HG03439 (cell line): ENCODE measurements around the gene PARP12.

Experiments used
- ATAC-seq: cut with Tn5 transposase; IDR thresholded peaks from one replicate; pipeline ENCODE4 v1.9.1; 2021; ENCODE audit warnings: mild to moderate bottlenecking, moderate library complexity; ENCODE audit not compliant: unreplicated experiment

PARP12 gene

DNA sequence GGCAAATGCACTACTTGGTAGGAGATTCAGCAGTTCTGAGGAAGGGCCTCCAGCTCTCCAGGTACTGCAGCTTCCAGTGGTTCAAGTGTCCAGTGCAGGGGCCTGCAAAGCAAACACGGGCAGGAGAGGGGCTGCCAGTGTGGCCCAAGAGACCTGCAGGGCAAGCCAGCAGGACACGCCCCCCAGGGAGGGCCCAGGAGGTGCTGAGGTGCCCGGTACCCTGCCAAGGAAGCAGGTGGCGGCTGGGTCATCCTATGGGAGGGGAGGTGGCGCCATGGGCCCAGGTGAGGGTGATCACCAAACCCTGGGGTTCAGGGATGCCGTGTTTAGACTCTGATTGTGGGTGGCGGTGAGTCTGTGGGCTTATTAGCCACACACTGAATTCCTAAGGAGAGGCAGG is 45.7 kb downstream of the PARP12 start:
- ATAC-seq, result no peak

DNA sequence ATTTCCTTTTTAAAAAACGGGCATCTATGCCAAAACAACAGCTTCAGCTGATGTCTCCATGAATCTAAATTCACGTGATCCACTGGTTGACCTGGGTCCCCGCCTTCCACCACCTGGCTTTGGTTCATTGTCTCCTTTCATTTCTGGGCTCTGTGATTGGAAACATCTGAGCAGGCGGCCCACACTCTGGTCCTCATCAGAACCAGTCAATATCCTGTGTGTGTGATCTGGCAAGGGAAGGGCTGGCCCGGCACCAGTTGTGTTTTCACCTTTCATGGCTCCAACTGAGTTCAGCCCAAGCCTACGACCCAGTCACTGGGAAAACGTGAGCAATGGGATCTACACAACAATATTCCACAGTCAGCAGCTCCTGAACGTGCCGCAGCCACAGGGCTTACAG is 46.2 kb downstream of the PARP12 start:
- ATAC-seq, result no peak

DNA sequence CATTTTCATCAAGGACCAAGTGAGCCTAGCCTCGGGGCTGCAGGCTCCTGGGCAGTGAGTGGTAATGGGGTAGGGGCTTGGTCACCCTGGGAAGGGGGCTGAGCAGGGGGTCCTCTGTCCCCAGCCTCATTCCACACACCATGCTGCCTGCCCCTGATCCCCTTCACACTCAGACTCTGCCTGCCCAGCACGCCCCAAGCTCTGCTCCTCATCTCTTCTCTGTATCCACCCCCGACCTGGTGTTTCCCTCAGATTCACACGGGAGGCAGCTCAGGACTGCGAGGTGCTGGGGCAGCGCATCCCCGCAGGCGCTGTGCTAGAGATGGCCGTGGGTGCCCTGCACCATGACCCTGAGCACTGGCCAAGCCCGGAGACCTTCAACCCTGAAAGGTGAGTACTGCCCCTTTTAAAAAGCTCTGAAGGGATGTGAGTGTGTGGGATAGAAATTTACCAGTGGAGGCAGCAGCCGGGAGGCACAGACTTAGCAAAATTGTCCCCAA is 47.2 kb downstream of the PARP12 start:
- no peak for ATAC-seq

DNA sequence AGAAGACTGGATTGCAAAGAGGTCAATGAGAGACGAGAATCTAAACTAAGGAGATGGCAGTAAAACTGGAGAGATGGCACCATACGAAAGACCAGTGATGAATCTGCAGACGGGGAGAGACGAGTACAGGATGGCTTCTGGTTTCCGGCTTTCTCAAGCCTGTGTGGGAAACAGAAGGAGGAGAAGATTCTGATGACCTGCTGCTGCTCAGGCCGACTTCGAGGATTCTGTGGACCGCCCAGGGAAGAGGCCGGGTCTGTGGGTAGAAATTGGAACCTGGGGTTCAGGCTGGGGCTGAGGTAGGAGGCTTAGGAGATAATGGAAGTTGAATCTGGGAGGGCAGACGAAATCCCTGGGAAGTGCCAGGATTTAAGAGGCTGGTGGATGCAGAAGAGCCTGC is 48.6 kb downstream of the PARP12 start:
- ATAC-seq, result no peak

DNA sequence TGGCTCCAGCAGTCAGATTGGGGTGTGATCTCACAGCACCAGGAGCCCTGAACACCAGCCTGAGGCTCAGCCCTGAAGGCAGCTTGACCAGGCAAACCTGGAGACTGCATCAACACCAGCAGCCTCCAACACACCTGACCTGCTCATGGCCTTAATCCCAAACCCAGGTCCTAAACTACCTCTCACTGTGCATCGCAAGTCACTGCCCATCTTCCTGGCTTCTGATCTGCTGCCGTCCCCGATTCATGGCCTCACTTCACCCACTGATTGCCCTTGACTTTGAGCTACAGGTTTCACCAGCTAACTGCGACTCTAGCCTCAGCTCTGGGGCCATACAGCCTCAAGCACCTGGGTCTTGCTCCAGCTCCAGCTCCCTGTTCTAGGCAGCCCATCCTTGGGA is 49.1 kb downstream of the PARP12 start:
- no peak for ATAC-seq

DNA sequence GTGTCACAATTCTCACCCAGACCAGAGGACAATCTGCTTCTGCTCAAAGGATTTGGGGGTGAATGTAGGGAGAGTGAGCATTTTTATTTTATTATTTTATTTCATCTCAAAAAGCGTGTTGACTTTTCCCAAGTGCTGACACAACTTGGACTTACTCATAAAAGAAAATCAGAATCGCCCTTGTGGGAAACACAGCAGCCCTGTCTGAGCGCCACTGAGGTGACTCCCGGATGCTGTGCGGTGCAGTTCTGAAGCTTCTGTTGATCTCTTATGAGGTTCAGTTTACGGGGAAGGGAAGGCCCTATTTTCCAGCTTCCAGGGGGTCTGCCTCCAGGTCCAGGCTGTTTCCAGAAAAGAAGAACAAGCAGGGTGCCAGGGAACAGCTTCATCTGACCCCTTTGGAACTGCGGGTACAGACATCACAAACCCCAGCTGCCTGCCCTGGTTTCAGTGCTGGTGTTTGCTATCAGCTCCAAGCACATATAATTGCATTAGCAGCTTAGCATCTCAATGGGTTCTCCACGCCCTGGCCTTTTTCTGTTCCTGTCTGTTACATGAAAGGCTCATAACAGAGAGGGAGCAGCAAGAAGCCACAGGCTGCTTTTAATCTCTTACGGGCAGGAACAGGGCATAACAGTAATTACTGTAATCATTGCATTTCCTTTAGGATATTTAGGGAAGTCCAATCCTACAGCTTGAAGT is 52.4 kb downstream of the PARP12 start:
- ATAC-seq, result no peak

DNA sequence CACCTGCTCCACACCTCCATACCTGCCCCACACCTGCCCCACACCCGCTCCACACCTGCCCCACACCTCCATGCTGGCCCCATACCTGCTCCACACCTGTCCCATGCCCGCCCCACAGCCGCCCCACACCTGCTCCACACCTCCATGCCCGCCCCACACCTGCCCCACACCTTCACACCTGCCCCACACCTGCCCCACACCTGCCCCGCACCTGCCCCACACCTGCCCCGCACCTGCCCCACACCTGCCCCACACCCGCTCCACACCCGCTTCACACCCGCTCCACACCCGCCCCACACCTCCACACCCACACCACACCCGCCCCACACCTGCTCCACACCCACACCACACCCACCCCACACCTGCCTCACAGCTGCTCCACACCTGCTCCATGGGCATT is 53.0 kb downstream of the PARP12 start:
- no peak for ATAC-seq

DNA sequence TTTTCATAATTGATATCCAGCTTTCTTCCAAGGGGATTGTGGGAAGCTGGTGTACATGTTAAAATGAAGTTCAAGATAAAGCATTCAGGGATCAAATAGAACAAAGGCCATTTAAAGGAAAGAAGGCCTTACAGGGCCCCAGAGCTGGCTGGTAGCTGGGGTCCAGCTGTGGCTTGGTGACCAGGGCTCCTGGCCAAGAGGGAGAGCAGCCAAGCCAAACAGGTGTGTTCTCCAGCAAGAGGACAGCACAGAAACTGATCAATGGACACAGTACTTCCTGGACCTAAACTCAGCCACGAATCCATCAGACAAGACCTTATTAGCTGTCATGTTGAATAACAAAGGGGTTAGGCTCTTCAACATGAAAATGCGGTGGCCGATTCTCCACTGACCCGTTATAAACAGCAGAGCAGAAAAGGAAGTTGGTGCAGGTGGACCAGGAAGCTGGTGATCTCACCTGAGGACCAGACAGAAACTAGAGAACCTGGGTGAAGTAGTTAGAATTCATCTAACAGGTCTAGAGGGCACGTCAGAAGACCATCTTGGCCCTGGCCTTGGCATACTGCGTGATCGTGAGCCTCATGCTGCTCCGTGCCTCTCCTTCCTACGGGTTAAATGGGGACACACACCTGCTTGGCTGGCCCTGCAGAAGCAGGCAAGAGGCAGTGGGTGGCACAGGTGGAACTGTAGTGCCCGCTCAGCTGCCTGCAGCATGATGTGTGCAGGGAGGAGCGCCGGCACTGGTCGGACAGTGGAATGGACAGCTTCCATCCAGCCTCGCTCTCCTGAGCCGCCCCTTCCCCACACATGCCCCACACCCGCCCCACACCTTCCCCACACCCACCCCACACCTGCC is 53.8 kb downstream of the PARP12 start:
- no peak for ATAC-seq

DNA sequence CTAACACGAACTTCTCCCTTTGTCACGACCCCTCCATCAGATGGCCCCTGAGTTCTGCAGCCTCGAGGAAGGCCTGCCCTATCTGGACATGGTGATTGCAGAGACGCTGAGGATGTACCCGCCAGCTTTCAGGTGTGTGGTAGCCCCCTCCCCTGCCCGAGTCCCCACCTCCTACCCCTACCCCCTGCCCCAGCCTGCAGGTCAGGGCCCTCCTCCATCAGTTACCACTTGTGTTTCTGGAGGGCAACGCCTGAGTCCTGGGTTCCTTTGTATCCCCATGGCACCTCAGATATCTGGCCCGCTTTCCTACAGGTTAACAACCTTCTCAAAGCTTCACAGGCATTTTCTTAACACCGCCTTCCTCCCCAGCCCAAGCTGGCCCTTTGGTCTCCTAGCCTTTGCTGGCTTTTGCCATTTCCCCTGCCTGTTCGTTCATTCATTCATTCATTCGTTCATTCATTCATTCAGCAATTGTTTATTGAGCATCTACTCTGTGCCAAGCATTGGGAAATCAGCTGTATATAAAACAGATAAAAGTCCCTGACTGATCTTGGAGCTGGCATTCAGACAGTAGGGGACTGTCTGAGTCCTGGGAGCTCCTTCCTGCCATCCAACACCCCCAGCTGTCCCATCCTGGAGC is 55.6 kb downstream of the PARP12 start:
- ATAC-seq, result no peak

DNA sequence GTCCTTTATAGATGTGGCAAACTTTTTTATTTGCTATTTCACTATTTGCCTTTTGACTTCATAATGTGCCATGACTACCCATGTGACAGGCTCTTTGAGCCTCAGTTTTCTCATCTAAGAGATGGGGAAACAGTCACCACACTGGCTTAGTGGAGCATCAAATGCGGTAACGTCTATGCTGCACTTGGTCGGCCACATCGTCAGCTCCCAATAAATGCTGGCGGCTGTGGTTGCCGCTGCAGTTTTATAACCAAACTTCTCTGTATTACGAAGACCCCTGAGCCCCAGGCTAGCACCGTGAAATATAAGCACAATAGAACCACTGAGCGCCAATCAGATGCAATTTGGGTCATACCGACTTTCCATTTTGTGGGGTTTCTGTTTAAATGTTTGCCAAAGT is 56.2 kb downstream of the PARP12 start:
- ATAC-seq, result no peak

DNA sequence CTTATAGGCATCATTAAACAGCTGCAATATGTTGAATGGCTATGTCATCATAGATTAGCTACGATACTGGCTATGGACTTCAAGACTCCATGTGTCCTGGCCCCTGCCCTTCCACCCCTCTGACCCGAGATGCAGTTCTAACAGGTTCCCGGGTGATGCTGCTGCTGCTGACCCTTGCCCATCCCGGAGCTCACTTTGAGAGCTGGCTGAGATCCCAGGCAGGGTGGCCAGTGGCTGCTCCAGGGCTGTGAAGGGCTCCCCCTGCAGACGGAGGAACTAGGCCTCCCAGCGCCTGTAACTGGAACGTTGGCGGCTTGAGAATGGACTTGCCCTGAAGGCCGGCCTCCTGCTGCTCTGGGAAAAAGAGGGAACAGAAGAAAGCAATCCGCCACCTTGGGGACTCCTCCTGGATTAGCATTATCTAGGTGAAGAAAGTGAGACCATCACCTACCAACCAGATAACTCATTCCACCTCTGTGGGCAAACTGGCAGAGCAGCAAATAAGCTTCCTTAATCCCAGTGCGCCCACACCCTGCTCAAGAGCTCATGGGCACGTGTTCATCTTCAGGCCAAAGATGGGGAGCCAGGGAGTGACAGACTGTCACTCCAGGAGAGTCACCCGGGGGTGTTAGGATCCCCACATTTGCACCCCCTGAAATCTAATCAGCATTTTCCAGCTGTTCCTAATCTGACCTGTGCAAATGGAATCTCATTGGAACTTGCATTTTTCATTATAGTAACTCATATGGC is 56.8 kb downstream of the PARP12 start:
- ATAC-seq, result no peak

DNA sequence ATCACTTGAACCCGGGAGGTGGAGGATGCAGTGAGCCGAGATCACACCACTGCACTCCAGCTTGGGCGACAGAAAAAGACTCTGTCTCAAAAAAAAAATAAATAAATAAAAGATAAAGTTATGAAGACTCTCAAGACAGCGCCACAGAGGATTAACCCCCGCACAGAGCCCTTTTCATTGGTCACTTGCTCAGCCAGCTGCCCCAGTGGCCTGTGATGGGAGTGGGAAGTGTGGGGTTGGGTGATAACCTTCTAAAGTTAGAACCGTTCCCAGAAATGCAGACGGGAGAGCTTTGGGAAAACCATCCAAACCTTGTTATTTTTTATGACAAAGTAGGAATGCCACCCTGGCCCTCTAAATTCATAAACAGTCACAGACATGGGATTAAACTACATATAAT is 57.4 kb downstream of the PARP12 start:
- ATAC-seq, result no peak

DNA sequence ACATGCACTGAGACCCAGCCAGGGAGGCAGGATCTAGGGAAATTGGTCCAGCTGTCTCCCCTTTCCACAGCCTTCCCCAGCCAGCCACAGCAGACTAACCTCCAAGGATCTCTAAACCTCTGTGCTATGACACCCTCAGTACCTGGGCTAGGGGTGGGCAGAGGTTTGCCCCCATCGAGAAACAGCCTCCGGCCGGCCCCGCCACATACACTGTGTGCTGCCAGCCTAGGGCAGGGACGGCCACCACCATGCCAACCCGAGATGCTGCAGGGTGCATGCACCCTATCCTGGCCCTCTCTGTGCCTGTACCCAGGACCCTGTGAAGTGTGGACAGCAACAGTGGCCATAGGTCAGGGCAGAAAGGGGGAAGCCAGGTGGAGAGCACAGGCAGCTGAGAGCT is 58.1 kb downstream of the PARP12 start:
- ATAC-seq, result no peak

DNA sequence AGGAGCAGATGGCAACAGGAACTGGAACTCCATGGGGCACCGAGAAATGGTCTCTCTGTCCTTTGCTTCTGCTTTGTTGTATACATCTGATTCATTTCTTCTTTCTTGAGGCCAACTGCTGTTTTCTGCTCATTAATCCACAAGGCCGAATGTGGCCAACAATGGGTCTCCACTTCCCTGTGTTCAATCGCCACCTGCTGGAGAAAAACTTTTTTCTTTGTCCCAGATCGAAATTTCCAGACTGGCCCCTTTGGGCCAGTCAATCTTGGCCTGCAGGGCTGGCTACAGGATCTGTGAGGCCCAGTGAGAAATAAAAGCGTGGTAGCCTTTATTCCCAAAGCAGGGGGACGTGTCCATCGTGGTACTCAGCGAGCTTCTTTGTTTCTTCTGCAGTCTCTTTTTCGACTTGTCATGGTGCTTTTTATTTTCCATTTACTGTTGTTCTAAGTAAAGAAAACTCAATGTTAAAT is 58.8 kb downstream of the PARP12 start:
- no peak for ATAC-seq

DNA sequence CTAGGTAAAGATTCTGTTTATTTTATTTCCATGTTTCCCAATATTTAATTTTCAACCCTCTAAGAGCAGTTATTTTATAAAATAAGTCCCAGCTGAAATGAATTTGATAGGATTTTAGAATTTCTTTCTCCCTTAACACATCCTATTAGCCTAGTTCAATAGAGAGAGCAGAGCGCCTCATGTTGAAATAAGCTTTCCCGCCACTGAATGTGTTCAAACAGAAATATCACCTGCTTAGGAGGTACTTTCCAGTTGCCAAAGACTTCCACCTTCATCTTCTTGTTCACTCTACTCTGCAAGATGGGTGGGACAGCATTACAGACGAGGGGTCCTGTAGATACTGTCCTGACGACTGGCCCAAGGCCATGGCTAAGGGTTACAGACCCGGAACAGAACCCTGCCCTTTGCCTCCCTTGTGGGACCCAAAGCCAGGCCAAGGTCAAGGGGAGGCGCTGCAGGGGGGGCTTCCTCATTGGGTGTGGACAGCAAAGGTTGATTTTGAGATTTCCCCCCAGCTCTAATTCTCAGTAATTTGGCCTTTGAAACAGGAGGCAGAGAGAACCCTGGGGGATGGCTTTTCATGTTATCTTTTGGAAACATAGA is 62.0 kb downstream of the PARP12 start:
- ATAC-seq, result no peak

DNA sequence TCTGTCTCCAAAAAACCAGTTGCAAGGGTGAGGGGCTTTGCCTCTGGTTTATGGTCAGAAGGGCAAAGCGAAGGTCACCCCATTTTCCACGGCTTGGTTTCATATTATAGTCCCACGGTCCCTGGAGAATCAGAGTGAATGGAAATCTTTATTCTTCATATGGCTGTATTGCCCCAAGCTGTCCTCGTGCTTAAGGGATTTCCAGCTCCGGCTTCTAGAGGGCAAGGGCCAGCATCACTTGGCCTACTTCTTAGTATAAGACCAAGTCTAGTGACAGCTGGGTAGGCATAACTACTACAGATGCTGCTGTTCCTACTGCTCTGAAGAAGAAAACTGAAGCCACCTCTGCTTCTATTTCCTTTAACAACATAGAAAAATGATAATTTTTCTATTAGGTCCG is 63.2 kb downstream of the PARP12 start:
- no peak for ATAC-seq

DNA sequence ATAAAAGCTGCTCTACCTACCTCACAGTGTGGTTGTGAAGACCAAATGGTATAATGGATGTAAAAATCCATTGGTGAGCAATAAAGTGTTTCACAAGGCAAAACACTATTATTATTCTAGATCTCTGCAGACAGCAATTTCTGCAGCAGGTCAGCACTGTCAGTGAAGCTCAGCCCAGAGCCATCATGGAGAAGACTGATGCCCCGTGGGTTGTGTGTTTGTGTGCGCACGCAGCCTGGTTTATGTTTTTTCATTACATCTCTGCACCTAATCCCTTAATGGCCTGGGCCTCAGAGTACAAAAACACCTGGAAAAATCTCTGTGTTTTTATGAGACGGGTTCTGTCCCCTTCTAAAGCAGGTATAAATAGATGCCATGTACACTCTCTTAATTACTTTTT is 64.2 kb downstream of the PARP12 start:
- no peak for ATAC-seq

DNA sequence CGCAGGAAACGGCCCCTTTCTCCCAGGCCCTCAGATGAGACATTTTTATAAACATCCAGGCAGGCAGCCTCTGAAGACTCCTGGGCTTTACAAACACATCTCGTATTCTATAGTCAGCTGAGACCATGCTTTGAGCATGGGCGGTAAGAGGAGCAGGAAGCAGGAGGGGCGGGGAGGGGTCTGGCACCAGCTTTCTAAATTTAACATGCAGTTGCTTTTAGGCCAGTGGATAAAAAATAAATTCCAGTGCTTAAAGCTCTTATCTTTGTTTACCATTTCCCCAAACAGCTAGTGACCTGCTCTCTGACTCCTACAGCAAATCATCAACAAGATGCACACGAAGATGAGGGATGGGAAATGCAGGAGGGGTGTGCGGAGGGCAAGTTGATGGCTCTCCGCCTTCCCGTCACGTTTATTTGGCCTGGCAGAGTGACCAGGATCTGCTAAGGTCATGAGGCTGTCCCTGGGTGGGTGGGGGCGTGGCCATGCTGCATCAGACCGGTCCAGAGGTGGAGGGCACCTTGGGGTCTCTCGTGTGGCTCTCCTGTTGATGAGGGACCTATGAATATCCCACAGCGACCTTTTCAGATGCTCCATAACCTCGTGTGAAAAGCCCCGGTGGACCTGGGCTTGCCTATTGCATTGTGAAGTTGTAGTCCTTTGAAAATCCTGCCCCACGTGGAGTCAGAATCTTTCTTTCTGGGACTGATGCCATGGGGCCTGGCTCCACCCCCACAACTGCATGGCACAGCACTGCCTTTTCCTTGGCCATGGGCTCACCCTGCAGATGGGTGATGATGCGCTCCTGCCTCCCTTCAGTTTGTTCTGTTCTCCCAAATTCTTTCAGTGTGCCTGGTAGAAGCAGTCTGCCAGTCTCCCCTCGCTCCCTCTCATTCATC is 67.5 kb downstream of the PARP12 start:
- no peak for ATAC-seq

DNA sequence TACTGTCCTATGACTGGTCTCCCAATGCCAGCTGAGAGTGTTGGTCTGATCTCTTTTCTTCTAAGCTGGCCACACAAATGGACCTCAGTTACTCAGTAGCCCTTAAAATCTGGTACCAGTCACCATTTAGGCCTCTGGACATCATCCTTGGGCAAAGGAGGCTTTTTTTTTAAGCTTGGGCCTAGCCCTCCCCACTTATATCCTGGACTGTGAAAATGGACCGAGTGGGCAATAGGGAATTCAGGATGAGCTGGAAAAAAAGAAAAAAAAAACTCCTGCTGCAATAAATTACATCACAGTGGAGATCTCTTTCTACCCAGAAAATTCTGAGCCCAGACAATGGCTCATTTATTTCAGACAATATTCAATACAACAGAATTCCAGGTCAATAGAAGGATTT is 68.4 kb downstream of the PARP12 start:
- ATAC-seq, result no peak

DNA sequence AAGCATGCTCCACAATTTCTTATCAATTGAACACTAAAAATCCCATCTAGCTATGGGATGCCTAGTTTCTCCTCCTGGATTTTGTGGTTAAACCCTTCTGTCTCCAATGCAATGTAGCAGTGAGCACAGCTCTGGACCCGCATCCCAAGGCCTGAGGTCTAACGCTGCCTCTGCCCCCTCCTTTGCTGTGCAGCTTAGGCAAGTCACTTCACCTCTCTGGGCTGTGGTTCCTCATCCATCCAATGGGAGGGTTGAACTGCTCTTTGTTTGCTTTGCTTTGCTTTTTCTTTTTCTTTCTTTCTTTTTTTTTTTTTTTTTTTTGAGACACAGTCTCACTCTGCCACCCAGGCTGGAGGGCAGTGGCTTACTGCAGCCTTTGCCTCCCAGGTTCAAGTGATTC is 69.2 kb downstream of the PARP12 start:
- no peak for ATAC-seq
